H1 (cell line): ENCODE measurements around the gene UBE2M. TPM values are rescaled to one million over a fixed set of nuclear protein-coding genes. Genes with fewer than 3 reads are reported as not detected.

Experiments used
- CEBPB ChIP-seq: IDR thresholded peaks from 2 replicates; pipeline ENCODE4 v1.6.1; 2012; ENCODE audit warnings: low read depth, low read length
- CHD2 ChIP-seq: IDR thresholded peaks from 2 replicates; pipeline ENCODE4 v1.6.1; 2012; ENCODE audit warnings: low read length, improper control_type of control experiment
- CHD7 ChIP-seq: fragments of 300-600 bp; sonication (generic); IDR thresholded peaks from 2 replicates; pipeline ENCODE4 v1.7.1; 2012; ENCODE audit warnings: low read length, moderate library complexity, mild to moderate bottlenecking, inconsistent platforms; ENCODE audit not compliant: insufficient replicate concordance
- SIN3A ChIP-seq, 2 experiments: IDR thresholded peaks in 1 of 2; conservative IDR thresholded peaks in 1 of 2; 2 replicates each; pipeline ENCODE4 v1.6.1; 2011 to 2012; ENCODE audit warnings: low read length in 2 of 2, improper control_type of control experiment in 1 of 2, low read depth in 1 of 2, mild to moderate bottlenecking in 1 of 2
- SIRT6 ChIP-seq: IDR thresholded peaks from one replicate; pipeline ENCODE4 v1.7.1; 2012; ENCODE audit warnings: low read length, inconsistent platforms
- SP1 ChIP-seq: IDR thresholded peaks from 2 replicates; pipeline ENCODE4 v1.6.1; 2011; ENCODE audit warnings: low read depth, low read length
- polyA plus RNA-seq, 7 experiments: library from polyadenylated mRNA; depleted of rRNA in 3 of 7; stranded (reverse) in 5 of 7; unstranded in 2 of 7; fragments of >200 nt in 5 of 7; fragments of 200-250 nt in 2 of 7; gene quantifications; 1 replicate in 5 of 7; 2 replicates in 1 of 7; 4 replicates in 1 of 7; pipeline versions ENCODE4 v1.2.1 to v1.2.3, GENCODE V29; 2011 to 2013; ENCODE audit warnings: missing spikeins in 2 of 7, mixed read lengths in 2 of 7
- total RNA-seq: library from RNA; stranded (reverse); fragmentation: NEBNext Ultra II Directional; extraction: Animal tissue kit (Norgen Biotek cat#: 25700); gene quantifications from 2 replicates; pipeline ENCODE4 v1.2.1, GENCODE V29; 2021

Gene UBE2M
- total and polyA plus RNA-seq, 2 of the 8 experiments (the other 6 are each of a cell fraction or from before 2014, with no cell fraction given), result 93.8 to 114 TPM

- TF ChIP-seq CHD7, result no peak
- no peak for TF ChIP-seq SIN3A (conservative IDR thresholded peaks at IDR 0.05 in 1 of 2, IDR thresholded peaks at IDR 0.05 in 1 of 2; ENCODE audit: low read depth in 1 of 2, low read length in 2 of 2)
- no peak for TF ChIP-seq SIRT6
- no peak for TF ChIP-seq CHD2
- no peak for TF ChIP-seq SP1
- TF ChIP-seq CEBPB, result no peak
- TF ChIP-seq, all 59 proteins: peak for 0
These were observed 19.9 kb upstream of the UBE2M start (continued) for GRCh38 chr19:58578012-58578925.
